GM12878 (cell line): ENCODE data around the gene SPEG. TPM values are rescaled to one million over a fixed set of nuclear protein-coding genes. Genes with fewer than 3 reads are reported as not detected.

Source experiments
- ATAC-seq: fragments of 200-7000 bp; cut with Tn5 transposase; 3 replicates; pipeline ENCODE4 v1.9.1; 2020; ENCODE audit warnings: mild to moderate bottlenecking, moderate library complexity
- BruUV-seq: library from RNA; stranded (reverse); fragments of 400-500 nt; replicated peaks from 2 replicates; lab custom pipeline; 2021; lab: Mats Ljungman, UMichigan
- CTCF ChIA-PET: fragments of 300-600 bp; sonication (Branson Sonifier 250); formaldehyde crosslinking; extraction: SDS; loops from one replicate; lab custom pipeline; 2021; ENCODE audit warnings: inconsistent platforms; lab: Yijun Ruan, JAX
- POLR2A ChIA-PET: fragments of 350-600 bp; formaldehyde crosslinking; extraction: SDS; loops from one replicate; lab custom pipeline; 2021; ENCODE audit warnings: inconsistent platforms; lab: Charles Lee
- RAD21 ChIA-PET: fragments of 300-600 bp; sonication (Branson Sonifier 250); formaldehyde crosslinking; loops from one replicate; lab custom pipeline; 2023; ENCODE audit warnings: antibody characterized with exemption; ENCODE audit not compliant: unreplicated experiment; lab: Charles Lee
- SMC1A ChIA-PET: fragments of 300-600 bp; sonication (Branson Sonifier 250); formaldehyde crosslinking; loops from one replicate; lab custom pipeline; 2023; ENCODE audit not compliant: unreplicated experiment, uncharacterized antibody; lab: Charles Lee
- DNase-seq: peaks from one replicate; pipeline ENCODE4 v3.0.0-alpha.2; 2011; ENCODE audit warnings: low read depth, low spot score
- FAIRE-seq: peaks from 3 replicates; lab custom pipeline; 2011; peaks lifted over from hg19 to GRCh38; lab: Jason Lieb, UNC
- H2AFZ ChIP-seq: 2 replicates; pipeline ENCODE4 v1.6.0; 2011; ENCODE audit warnings: low read depth, low read length, control low read depth; ENCODE audit not compliant: control insufficient read depth
- H3K27ac ChIP-seq: 2 replicates; pipeline ENCODE4 v1.5.1; 2011; ENCODE audit warnings: control low read depth; ENCODE audit not compliant: control insufficient read depth, insufficient read depth
- H3K27me3 ChIP-seq, 2 experiments: replicated peaks in 1 of 2; 2 replicates each; pipeline versions ENCODE4 v1.6.0 to v1.6.1; 2011; ENCODE audit warnings: low read length in 1 of 2; ENCODE audit not compliant: control insufficient read depth in 2 of 2, insufficient read depth in 2 of 2
- H3K36me3 ChIP-seq, 2 experiments: 2 replicates each; pipeline ENCODE4 v1.5.1; 2011; ENCODE audit warnings: low read length in 1 of 2; ENCODE audit not compliant: control insufficient read depth in 2 of 2, insufficient read depth in 2 of 2
- H3K4me1 ChIP-seq: 2 replicates; pipeline ENCODE4 v1.6.1; 2011; ENCODE audit warnings: mild to moderate bottlenecking, low read length, moderate library complexity, mixed read lengths; ENCODE audit not compliant: control insufficient read depth, insufficient read depth
- H3K4me2 ChIP-seq: 2 replicates; pipeline ENCODE4 v1.6.0; 2011; ENCODE audit warnings: control low read depth; ENCODE audit not compliant: control insufficient read depth, insufficient read depth
- H3K4me3 ChIP-seq: fragments of 200-600 bp; sonication (generic); 2 replicates; pipeline ENCODE4 v1.5.1; 2016
- H3K79me2 ChIP-seq: 2 replicates; pipeline ENCODE4 v1.6.0; 2011; ENCODE audit warnings: low read length; ENCODE audit not compliant: control insufficient read depth, insufficient read depth
- H3K9ac ChIP-seq: 2 replicates; pipeline ENCODE4 v1.8.0; 2011; ENCODE audit warnings: low read length, control low read depth, mixed read lengths; ENCODE audit not compliant: control insufficient read depth, insufficient read depth
- H3K9me3 ChIP-seq: replicated peaks from 3 replicates; pipeline ENCODE4 v1.5.1; 2011; ENCODE audit warnings: mild to moderate bottlenecking, low read length; ENCODE audit not compliant: control insufficient read depth, insufficient read depth
- H4K20me1 ChIP-seq: 2 replicates; pipeline ENCODE4 v1.6.0; 2011; ENCODE audit not compliant: control insufficient read depth, insufficient read depth
- ATF7 ChIP-seq: fragments of 450-650 bp; IDR thresholded peaks from 2 replicates; pipeline ENCODE4 v1.6.1; 2016; ENCODE audit warnings: low read depth, mild to moderate bottlenecking
- BCL11A ChIP-seq: IDR thresholded peaks from 2 replicates; pipeline ENCODE4 v1.6.1; 2011; ENCODE audit warnings: low read depth, low read length
- CREB1 ChIP-seq: IDR thresholded peaks from 2 replicates; pipeline ENCODE4 v1.6.1; 2012; ENCODE audit warnings: low read depth, mild to moderate bottlenecking, inconsistent platforms
- EGR1 ChIP-seq, 2 experiments: IDR thresholded peaks; 1 replicate in 1 of 2; 2 replicates in 1 of 2; pipeline ENCODE4 v1.6.1; 2011 to 2012; ENCODE audit warnings: low read depth in 2 of 2, low read length in 2 of 2, borderline replicate concordance in 1 of 2, mild to moderate bottlenecking in 1 of 2, moderate library complexity in 1 of 2
- JUND ChIP-seq: IDR thresholded peaks from 2 replicates; pipeline ENCODE4 v1.6.1; 2012; ENCODE audit warnings: low read depth, mild to moderate bottlenecking, low read length, improper control_type of control experiment, moderate library complexity
- NFIC ChIP-seq: IDR thresholded peaks from 2 replicates; pipeline ENCODE4 v1.6.1; 2012; ENCODE audit warnings: low read depth, mild to moderate bottlenecking, inconsistent platforms, low read length, moderate library complexity
- NFYB ChIP-seq: IDR thresholded peaks from 2 replicates; pipeline ENCODE4 v1.6.1; 2011; ENCODE audit warnings: low read depth, mild to moderate bottlenecking, low read length, improper control_type of control experiment, moderate library complexity; ENCODE audit not compliant: insufficient read depth
- RAD51 ChIP-seq: fragments of 450-650 bp; IDR thresholded peaks from 2 replicates; pipeline ENCODE4 v1.6.1; 2016; ENCODE audit warnings: moderate library complexity, mild to moderate bottlenecking, inconsistent platforms
- RB1 ChIP-seq: fragments of 450-650 bp; formaldehyde crosslinking; IDR thresholded peaks from 2 replicates; pipeline ENCODE4 v1.6.1; 2017; ENCODE audit warnings: mild to moderate bottlenecking, borderline replicate concordance
- RFX5 ChIP-seq: IDR thresholded peaks from 2 replicates; pipeline ENCODE4 v1.6.1; 2011; ENCODE audit warnings: low read depth, low read length, improper control_type of control experiment
- SMARCA5 ChIP-seq: fragments of 450-650 bp; IDR thresholded peaks from 2 replicates; pipeline ENCODE4 v1.6.1; 2017; ENCODE audit warnings: mild to moderate bottlenecking
- STAT1 ChIP-seq: fragments of 450-650 bp; conservative IDR thresholded peaks from 2 replicates; pipeline ENCODE4 v1.6.1; 2014; ENCODE audit warnings: antibody characterized with exemption, mild to moderate bottlenecking
- ZNF207 ChIP-seq: fragments of 450-650 bp; IDR thresholded peaks from 2 replicates; pipeline ENCODE4 v1.6.1; 2014; ENCODE audit warnings: antibody characterized with exemption, mild to moderate bottlenecking, borderline replicate concordance
- WGBS: methylation state at CpG from one replicate; pipeline ENCODE4 v1.1.6; 2016; ENCODE audit warnings: low lambda C conversion rate; ENCODE audit not compliant: insufficient replicate concordance, insufficient coverage; ENCODE audit errors: missing lambda C conversion rate; 5-methylcytosine and 5-hydroxymethylcytosine counted together
- in situ Hi-C: fragments of 300-500 bp; cut with MboI; formaldehyde crosslinking; loops from 9 replicates; pipeline ENCODE4 v1.14.3; 2018; ENCODE audit warnings: mixed read lengths
- intact Hi-C: fragments of 100-400 bp; cut with micrococcal nuclease; formaldehyde crosslinking; loops from one replicate; pipeline ENCODE4 v1.14.2; 2022; ENCODE audit not compliant: unreplicated experiment
- polyA plus RNA-seq, 11 experiments: library from polyadenylated mRNA; depleted of rRNA in 4 of 11; unstranded in 6 of 11; stranded (reverse) in 5 of 11; fragments of >200 nt; fragmentation: Nextera tagmentation in 4 of 11; fragmentation: Illumina TruSeq in 1 of 11; extraction: Ambion mirVana in 4 of 11; extraction: Trizol in 1 of 11; gene quantifications; 1 replicate in 1 of 11; 2 replicates in 10 of 11; pipeline versions ENCODE4 v1.2.1 to v1.2.3, GENCODE V29; 2011 to 2016; ENCODE audit warnings: inconsistent platforms in 2 of 11, missing spikeins in 2 of 11, low read depth in 1 of 11
- total RNA-seq, 4 experiments: library from RNA; depleted of rRNA in 3 of 4; stranded (reverse); fragments of >200 nt in 3 of 4; fragmentation: Illumina TruSeq in 1 of 4; extraction: Trizol in 1 of 4; gene quantifications; 2 replicates each; pipeline versions ENCODE4 v1.2.1 to v1.2.3, GENCODE V29; 2013 to 2021
- TF ChIP-seq, protein P1 (sequence below): IDR thresholded peaks from 2 replicates; pipeline ENCODE4 v1.6.1; 2012; ENCODE audit warnings: low read depth, low read length, improper control_type of control experiment
- TF ChIP-seq, protein P2 (sequence below): IDR thresholded peaks from 2 replicates; pipeline ENCODE4 v1.6.1; 2012; ENCODE audit warnings: low read depth, low read length, improper control_type of control experiment

Gene SPEG
- total and polyA plus RNA-seq, 10 of the 15 experiments (the other 5 are each of a cell fraction or from before 2014, with no cell fraction given), result 0.03 to 0.28 TPM; not detected in 8

DNA sequence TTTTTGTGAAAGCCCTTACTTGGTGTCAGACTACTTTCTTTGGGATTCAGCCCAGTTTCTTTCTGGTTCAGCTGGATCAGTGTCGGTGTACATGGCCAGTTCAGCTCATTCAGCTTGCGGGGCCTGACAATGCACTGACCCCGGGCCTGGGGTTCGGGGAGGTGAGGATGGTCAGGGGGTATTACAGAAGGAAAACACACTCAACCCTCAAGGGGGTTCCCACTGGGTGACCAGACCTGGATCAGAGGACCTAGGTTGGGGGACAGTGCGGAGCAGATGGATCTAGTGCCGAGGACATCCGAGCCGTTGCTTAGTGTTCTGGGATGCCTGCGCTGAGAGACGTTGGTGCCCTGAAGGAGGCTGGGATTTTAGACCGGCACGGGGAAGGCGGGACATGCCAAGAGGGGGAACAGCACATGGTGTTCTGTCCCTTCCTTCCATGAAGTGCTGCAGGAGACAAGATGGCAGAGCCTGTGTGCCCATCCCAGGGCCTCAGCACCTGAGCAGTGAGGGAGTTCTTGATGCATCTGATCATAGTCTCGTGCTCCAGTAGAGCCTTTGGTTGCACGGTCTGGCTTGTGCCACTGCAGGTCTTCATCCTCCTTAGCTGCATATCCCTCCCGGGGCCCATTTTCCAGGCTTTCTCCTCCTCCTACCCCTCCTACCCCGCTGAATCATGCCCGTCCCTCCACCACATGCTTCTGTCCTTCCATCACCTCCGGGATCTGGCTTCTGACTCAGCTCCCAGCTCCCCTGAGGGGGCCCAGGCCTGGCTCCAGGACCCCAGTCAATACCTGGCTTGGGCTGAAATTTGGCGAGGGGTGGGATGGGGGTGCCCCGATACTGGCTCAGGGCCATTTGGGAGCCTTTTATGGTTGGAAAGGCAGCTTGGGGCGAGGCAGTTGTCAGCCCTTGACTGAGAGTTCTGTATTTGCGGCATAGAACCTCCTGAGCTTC, 18.0 kb downstream of the SPEG start:
- TF ChIP-seq SMARCA5 (no peak), ZNF207 (no peak), RFX5 (no peak), EGR1 (IDR thresholded peaks at IDR 0.05; ENCODE audit: borderline replicate concordance in 1 of 2, low read depth in 2 of 2, low read length in 2 of 2) (no peak), CREB1 (no peak), STAT1 (no peak), RB1 (no peak), RAD51 (no peak), ATF7 (no peak), NFYB (no peak), BCL11A (no peak), JUND (no peak), NFIC (no peak)
- TF ChIP-seq, protein P1, sequence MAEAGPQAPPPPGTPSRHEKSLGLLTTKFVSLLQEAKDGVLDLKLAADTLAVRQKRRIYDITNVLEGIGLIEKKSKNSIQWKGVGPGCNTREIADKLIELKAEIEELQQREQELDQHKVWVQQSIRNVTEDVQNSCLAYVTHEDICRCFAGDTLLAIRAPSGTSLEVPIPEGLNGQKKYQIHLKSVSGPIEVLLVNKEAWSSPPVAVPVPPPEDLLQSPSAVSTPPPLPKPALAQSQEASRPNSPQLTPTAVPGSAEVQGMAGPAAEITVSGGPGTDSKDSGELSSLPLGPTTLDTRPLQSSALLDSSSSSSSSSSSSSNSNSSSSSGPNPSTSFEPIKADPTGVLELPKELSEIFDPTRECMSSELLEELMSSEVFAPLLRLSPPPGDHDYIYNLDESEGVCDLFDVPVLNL, result no peak
- TF ChIP-seq, protein P2, sequence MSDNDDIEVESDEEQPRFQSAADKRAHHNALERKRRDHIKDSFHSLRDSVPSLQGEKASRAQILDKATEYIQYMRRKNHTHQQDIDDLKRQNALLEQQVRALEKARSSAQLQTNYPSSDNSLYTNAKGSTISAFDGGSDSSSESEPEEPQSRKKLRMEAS, result no peak
- intact Hi-C loops (no loop called here), in situ Hi-C loops (no loop called here)
- 26% methylated on average over 22 of the region's 23 CpGs for WGBS
- ATAC-seq, result no peak
- Histone ChIP-seq H2AFZ (no peak overlapping the region), H3K4me2 (no peak overlapping the region), H3K9ac (no peak overlapping the region), H3K36me3 (no peaks in the 10 kb centered on the region), H3K9me3 (no peaks in the 10 kb centered on the region), H3K27ac (no peak overlapping the region), H4K20me1 (no peaks in the 10 kb centered on the region), H3K27me3 (peaks cover 6 to 9% of the 10 kb centered on the region in 2 experiments; a peak in 3 of 4 replicates), H3K79me2 (no peaks in the 10 kb centered on the region), H3K4me1 (no peaks in the 10 kb centered on the region), H3K4me3 (no peak overlapping the region)
- DNase-seq, result no peak
- RAD21 ChIA-PET, result no interaction called here
- POLR2A ChIA-PET, result interaction anchor here (0.6 kb wide), 1 partner anchor 65 kb away, joined by 3 read pairs; the partner anchor contains the start of gene DNPEP
- CTCF ChIA-PET, result interaction anchor here (1.0 kb wide), 1 partner anchor 49 kb away, joined by 3 read pairs; no protein-coding TSS in a partner anchor
- SMC1A ChIA-PET, result interaction anchor here (0.6 to 0.8 kb wide), 2 partner anchors 78 to 88 kb away, joined by 3 read pairs; no protein-coding TSS in a partner anchor
- no TSS peak for BruUV-seq
- FAIRE-seq, result no peak
